Brain pericyte (primary cell): ENCODE results near the gene PRRG1.
"Not testable (repeated sequence)": the region's sequence is repeated elsewhere in the genome, so short reads cannot be mapped to it uniquely, and the experiment has no call there.

ENCODE experiments used
- DNase-seq: peaks from one replicate; pipeline ENCODE4 v3.0.0-alpha.2; 2012; ENCODE audit warnings: low read depth, low spot score

PRRG1 gene

DNA sequence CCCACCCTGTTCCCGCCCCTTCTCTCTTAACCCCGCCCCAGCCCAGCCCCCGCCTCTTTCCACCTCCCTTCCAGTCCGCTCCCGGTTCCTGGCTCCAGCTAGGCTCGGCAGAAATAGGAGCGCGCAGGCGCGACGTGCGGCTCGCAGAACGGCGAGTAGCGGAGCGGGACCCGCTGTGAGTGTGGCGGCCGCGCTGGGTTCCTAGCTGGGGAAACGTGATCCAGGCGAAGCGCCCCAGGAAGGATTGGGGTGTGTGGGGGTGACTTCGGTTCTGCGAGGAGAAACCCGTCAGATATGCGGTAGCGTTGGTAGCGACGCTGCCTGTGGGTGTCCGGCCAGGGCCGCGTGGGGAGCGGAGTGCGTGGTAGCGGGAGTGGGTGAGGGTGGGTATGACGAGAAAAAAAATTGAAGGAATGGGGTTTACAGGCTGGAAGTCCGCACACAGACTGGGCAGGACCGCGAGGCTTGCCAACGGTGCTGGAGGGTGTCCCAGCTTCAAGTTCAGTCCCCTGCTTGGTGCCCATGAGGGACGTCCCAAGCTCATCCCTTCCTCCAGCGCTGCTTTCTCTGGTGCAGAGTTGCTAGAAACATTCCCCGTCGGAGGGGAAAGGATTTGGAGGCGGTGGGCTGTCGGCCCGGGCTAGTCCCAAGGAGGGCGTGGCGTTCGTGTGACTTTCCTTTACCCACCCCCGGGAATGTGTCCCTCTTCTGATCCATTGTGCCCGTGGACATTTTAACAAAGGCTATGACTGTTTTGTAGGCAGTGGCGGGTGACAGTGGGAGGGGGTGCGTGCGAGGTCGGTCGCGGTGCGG, at the start of gene PRRG1:
Gene PRRG1 (plus strand): TSS at position 144 of the 813 bp plus-strand sequence. CDS start 56,886 bp downstream, outside the sequence.
- DNase-seq, result peak; percentile 10

DNA sequence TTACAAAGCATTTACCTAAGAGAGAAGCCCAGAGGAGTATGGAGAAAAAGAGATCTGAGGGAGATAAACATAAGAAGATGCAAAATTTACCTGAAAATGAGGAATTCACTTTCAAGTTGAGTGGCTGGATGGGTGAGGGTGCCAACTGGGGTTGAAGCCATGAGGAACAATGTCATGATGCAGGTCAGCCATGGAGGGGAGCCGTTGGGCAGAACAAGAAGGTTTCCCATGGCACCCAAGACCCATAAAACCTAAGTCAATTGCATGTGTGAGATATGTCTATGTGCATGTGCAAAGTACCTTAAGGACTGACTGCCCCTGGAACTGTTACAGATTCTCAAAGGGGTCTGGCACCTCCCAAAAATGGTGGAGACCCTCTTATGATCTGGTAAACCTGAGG, 46.6 kb upstream of the PRRG1 start:
- DNase-seq, result no peak

DNA sequence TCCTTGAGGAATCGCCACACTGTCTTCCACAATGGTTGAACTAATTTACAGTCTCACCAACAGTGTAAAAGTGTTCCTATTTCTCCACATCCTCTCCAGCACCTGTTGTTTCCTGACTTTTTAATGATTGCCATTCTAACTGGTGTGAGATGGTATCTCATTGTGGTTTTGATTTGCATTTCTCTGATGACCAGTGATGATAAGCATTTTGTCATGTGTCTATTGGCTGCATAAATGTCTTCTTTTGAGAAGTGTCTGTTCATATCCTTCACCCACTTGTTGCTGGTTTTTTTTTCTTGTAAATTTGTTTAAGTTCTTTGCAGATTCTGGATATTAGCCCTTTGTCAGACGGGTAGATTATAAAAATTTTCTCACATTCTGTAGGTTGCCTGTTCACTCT, 43.9 kb upstream of the PRRG1 start:
- DNase-seq, result not testable (repeated sequence)

DNA sequence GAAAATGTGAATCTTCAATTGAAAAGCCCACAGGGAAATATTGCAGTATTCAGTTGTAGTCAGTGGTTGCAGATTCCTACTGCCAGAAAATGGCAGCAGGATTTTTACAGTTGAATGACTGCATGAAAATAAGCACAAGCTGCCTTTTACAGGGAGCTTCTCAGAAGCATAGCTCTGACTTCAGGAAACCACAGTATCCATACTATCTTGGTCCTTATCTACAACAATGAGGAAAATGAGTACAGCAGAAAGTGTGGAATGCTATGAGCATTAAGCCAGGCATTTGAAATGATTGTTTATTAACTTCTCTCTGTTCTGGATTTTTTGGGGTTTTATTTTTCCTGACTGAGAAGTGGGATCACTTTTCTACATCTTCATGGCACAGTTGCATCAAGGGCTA, 34.6 kb upstream of the PRRG1 start:
- DNase-seq, result no peak

DNA sequence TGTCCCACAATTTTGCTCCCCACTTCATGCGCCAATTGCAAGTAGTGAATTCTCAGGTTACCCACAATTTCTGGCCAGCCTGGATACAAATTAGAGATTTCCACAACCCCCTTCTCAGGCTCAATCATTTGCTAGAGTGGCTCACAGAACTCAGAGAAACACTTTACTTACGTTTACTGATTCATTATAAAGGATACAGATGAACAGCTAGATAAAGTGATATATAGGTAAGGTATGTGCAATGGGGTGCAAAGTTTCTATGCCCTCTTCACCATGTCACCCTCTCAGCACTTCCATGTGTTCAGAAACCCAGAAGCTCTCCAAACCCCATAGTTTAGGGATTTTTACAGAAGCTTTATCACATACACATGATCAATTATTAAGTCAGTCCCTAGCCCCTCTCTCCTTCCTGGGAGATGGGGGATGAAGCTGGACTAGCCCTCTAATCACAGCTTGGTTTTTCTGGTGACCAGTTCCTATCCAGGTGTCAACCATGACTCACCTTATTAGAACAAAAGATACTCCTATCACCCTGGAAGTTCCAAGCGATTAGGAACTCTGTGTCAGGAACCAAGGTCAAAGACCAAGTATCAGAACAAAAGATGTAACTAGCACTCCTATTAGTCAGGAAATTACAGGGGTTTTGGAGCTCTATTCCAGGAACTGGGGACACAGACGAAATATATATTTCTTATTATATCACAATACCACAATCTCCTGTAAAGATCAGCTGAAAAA, 33.5 kb upstream of the PRRG1 start:
- DNase-seq, result no peak

DNA sequence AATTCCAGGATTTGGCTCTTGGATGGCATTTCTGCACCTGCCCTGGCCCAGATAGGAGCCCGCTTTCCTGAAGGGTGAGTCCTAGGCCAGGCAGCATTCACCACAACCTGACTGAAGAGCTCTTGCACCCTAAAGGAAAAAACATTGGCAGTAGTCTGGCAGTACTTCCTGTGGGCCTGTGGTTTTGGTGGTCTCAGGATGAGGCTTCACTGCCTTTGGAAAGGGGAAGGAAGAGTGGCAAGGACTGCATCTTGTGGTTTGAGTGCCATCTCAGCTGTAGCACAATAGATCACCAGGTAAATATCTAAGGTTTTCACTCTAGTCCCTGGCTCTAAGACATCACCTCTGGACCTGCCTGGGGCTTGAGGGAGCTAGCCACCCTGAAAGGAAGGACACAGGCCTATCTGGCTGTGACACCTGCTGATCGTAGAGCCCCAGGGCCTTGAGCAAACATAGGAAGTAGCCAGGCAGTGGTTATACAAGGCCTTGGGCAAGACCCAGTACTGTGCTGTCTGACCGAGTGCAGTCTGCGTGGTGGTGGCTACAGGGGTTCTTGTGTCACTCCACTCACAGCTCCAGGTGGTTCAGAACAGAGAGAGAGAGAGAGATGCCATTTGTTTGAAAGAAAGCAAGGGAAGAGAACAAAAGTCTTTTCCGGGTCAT, 28.5 kb upstream of the PRRG1 start:
- no peak for DNase-seq

DNA sequence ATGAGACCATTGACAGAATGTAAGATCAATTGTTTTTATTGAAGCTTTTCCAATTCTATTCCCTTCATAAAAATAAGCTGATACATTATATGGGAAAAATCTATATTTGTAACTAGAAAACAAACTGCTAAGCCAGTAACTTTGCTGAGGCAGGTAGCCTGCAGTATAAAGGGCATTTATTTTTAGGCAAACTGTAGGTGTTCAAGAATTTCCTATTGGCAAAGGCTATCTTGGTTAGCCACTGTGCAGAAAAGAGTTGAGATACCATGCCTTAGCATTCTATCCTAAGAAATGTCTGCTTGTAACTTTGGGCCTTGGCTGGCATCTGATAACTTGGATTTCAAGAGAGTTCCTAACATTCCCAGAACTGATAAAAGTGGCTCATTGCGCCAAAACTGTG, 18.5 kb upstream of the PRRG1 start:
- no peak for DNase-seq

DNA sequence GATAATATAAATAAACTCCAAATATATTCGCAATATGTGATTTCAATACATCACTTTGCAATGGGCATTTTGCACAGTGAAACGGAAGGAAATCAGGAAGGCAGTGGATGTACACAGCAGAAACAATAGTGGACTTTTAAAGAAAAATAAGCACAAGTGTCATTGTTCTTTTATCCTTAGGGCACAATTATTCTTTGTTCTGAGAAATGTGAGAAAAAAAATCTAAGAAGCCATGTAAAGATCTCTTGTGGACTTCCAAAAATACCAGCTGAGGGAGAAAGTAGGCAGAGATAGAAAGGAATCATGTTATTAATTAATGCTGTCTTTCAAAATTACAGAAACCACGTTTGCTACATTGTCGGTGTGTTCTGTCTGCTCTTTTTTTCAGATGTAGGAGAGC, 17.6 kb upstream of the PRRG1 start:
- DNase-seq, result no peak

DNA sequence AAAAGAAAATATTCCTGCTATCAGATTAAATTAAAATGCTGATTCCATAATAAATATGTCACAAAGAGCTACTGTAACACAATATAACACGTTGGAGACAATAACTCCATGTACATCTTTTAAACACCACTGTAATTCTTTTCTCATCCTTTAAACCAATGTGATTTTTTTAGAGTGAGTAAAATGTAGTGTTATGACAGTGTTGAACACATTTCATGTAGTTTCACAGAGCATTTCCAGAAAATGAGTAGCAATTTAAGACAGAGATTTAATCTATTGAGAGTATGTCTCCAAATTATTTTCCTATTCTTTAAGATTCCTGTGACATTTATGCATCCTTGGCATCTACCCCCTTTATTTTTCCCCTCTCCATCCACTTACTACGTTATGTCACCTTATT, 17.1 kb upstream of the PRRG1 start:
- DNase-seq, result no peak

DNA sequence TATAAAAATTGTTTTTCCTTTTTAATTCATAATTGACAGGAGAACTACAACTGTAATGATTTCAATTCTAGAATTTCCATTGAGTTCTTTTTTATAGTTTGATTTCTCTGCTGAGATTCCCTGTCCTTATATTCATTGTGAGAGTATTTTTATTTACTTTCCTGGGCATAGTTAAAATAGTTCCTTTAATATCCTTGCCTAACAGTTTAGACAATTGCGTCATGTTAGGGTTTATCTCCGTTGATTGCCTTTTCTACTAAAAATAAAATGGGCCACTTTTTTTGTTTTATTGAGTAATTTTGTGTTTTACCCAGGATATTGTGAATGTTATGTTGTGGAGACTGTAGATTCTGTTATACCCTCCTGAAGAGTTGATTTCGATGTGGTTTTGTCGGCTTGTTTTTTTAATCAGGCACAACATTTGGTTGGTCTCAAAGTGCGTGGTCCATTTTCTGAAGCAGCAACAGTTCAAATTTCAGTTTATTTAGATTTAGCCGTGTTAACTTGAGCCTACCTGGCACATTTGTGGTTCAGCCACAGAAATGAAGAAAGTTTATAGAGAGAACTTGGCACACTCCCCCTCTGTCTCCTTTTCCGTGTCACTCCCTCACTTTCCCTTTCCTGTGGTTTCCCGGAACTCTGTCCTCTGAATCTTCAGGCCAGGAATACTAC, 16.0 kb upstream of the PRRG1 start:
- DNase-seq, result no peak

DNA sequence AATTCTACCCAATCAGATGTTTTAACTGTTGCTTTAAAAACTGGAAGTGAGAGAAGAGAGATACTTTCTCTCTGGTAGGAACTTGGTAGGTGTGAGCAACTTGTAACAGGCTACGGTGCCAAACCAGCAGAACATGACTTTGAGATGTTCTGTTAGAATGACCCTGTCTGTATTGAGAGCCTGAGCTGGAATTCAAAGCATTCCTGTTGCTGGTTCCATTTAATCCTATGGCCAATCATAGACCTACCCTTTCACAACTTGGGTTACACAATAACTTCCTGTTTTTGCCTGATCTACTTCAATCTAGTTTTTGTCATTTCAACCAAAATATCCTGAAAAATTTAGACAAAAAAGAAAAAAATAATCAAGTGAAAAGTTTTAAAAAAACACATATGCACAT, 1.7 kb upstream of the PRRG1 start:
- no peak for DNase-seq

DNA sequence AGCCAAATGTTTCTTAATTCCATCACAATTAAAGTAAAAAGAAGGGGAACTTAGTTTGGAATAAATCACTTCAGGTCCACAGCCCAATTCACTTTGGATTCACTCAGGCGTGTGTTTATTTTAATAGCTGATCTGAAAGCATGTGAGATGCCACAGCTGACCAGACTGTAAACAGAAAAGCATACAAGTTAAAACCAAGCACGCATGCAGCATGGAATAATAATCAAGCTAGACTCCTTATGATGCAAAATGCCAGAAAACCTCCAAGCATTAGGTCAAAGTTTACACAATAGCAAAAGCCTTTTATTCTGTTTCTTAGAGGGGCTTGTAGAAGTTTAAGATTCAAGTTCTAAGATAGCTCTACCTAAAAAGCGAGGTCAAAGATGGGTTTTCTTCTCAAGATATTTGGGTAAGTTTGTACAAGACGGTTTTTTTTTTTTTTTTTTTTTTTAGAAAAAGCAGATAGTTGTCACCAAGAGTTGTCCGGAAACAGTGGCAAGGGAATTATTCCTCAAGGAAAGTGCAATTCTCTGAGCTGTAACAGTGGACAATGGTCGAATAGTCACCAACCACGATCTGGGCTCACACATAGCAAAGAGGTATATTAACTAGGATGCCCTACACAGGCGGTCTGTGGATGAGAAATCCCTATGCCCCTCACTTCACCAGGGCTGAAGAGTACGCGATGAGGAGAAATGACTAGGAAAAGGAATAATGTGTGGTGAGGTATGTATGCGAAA, 763 bp upstream of the PRRG1 start:
- DNase-seq, result peak; percentile 18

DNA sequence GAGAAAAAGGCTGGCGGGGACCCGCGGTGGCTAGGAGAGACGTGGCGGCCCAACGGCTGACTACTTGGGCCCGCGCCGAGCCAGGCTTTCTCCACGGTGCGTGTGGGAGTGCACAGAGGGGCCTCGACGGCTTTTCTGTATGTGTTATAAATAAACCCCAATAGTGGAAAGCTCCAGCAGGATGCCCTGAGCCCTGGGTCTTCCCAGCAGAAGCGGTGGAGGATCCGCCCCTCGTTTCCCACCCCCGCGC, 268 bp upstream of the PRRG1 start:
- no peak for DNase-seq

DNA sequence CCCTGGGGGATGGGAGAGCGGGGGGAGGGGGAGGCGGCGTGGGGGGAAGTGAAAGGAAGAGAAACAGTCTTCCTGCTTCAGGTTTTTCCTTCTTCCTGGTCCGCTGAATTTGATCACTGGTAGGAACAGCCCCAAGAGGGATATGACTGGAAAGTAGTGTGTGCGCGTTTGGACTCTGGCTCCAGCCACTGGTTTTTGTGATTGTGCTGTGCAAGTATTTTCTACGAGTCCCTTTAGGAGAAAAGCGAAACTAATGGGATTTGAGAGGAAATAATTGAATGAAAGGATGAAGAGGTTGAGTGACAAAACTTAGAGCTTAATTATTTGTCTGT, 836 bp downstream of the PRRG1 start:
- no peak for DNase-seq

DNA sequence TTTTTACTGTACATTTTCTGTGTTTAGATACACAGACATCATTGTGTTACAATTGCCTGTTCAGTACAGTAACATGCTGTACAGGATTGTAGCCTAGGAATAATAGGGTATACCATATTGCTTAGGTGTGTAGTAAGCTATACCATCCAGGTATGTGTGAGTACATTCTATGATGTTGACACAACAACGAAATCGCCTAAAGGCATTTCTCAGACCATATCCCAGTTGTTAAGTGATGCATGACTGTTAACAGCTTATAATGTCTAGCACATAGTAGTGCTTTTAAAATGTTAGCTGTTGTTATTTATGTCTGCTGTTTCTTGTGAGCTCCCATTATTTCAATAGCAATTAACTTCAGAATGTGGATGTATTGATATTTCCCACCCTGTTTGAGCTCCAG, 4.5 kb downstream of the PRRG1 start:
- DNase-seq, result no peak

DNA sequence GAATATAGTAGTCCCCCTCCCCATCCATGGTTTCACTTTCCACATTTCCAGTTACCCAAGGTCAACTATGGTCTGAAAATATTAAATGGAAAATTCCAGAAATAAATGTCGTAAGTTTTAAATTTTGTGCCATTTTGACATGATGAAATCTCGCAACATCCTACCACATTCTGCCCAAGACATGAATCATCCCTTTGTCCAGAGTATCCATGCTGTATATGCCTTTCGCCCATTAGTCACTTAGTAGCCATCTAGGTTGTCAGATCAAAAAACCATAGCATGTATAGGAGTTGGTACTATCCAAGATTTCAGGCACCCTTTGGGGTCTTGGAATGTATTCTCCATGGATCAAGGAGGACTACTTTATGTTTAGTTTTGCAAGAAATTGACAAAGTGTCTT, 8.3 kb downstream of the PRRG1 start:
- DNase-seq, result no peak

DNA sequence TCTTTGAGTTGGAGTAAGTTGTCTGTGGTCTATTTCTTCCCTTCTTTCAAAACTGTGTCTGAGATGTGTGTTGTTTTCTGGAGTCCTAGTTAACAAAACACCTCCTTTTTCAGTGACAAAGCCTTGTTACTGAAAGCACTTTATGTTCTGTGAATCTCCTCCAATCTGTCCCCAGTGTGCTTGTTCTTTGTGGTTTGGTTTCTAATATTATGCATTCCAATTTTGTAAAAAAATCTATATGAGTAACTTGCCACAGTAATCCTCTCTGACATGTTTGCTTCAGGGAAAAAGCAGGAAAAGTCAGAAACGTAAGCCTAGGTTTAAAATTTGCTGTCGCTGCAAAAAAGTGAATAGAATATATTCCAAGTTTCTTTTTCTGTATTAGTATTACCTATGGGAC, 12.4 kb downstream of the PRRG1 start:
- no peak for DNase-seq

DNA sequence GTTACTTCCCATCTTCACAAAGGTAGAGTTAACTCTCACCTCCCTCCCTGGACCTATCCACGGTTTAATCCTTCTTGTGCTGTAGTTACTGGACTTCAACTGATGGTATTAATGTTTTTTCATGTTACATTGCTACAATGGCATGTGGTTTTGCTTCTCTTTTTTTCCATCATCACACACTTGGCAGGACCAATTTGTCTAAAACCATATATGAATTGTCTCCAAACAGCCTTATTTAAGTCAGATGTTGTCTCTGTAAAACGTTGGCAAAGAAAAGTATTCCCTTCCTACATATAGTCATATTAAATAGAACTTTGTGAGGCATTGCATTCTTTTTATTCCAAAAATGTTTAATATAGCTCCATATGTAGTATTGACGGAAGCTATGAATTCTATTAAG, 15.5 kb downstream of the PRRG1 start:
- no peak for DNase-seq

DNA sequence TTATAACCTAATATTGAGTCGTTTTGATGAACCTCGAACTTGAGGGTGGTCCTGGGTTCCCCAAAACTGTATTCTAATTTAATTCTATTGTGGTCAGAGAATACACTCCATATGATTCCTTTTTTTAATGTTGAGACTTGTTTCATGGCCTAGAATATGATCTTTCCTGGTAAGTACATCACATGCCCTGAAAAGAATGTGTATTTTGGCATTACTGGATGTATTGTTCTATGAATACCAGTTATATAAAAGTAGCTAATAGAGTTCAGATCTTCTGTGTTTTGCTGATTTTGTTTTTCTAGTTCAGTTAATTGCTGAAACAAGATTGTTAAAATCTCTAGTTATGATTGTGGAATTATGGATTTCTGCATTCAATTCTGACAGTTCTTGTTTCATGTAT, 18.8 kb downstream of the PRRG1 start:
- no peak for DNase-seq

DNA sequence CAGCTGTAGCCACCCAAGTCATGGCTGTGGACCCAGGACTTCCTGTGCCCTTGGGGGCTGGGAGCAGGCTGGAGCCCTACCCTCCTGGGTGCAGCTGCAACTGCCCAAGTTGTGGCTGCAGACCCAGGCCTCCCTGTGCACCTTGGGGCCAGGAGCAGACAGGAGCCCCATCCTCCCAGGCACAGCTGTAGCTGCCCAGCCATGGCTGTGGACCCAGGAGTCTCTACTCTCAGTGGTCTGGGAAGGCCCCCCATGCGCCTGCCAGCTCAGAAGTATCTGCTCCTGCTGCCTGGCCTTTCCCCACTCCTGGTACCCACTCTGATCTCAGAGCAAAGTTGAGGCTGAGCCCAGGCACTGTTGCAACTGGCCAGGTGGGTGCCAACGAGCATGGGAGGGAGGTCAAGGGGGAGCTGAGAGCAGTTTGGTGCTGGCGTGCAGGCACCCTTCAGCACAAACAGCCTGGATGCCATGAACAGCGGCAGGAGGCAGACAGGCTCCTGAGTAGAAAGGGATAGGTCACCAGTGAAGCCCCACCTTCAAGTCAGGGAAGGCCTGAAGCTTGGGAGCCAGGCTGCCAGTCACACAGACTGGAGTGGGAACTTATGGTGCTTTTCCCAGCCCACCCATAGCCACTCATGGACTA, 21.5 kb downstream of the PRRG1 start:
- DNase-seq, result no peak

DNA sequence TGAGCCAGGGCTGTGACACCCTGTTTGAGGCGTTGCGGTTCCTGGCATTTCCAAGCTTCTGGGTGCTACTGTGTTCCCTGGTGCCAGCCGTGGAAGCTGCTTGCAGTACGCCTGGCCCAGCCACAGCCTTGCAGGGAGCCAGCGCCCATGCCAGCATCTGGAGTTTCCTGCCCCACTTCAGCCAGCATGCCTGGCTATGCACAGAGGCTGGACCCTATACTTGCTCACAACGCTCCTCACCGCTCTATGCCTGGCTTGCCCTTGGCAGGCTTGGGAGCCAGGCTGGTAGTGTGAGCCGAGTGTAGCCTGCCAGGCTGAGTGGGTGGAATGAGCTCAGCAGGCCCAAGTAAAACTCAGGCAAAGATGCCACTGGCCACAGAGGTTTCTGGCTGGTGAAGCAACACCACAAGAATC, 22.4 kb downstream of the PRRG1 start:
- no peak for DNase-seq
